Measurements from ENCODE around the gene SPSB2. TPM values are rescaled to one million over a fixed set of nuclear protein-coding genes. Genes with fewer than 3 reads are reported as not detected.
A peak's percentile ranks its signal among the peaks of the same experiment; 100 is the strongest.

The SPSB2 gene
- total RNA-seq, 1 donor from 2014 or later, result 10.0 TPM

GRCh38 chr12:6851921-6852650 lies 21.0 kb downstream of the SPSB2 start, which contains the start of gene USP5:
Gene USP5 (plus strand): TSS chr12:6852150. CDS start chr12:6852180, 30 bp downstream.
- peak; percentile 100 for DNase-seq (ENCODE audit: low read depth)

- peak; percentile 99 for DNase-seq (ENCODE audit: low read depth)
Measured at GRCh38 chr12:6851153-6851920, 21.8 kb downstream of the SPSB2 start, which contains the start of gene CDCA3. Gene CDCA3 (minus strand): TSS chr12:6851286. CDS start chr12:6850952, 334 bp downstream.

GRCh38 chr12:6850796-6851152 lies 22.3 kb downstream of the SPSB2 start:
- no peak for DNase-seq (ENCODE audit: low read depth)

GRCh38 chr12:6849976-6850560 lies 23.0 kb downstream of the SPSB2 start:
- no peak for DNase-seq (ENCODE audit: low read depth)

- DNase-seq (ENCODE audit: low read depth), result no peak
Measured at GRCh38 chr12:6849427-6849826, 23.7 kb downstream of the SPSB2 start.

GRCh38 chr12:6847676-6848075 lies 25.4 kb downstream of the SPSB2 start:
- no peak for DNase-seq (ENCODE audit: low read depth)

GRCh38 chr12:6846316-6846869 lies 26.7 kb downstream of the SPSB2 start:
- no peak for DNase-seq (ENCODE audit: low read depth)

- no peak for DNase-seq (ENCODE audit: low read depth)
Measured at GRCh38 chr12:6845395-6845794, 27.7 kb downstream of the SPSB2 start.

GRCh38 chr12:6843118-6843902 lies 29.8 kb downstream of the SPSB2 start:
- DNase-seq (ENCODE audit: low read depth), result no peak

GRCh38 chr12:6842075-6842474 lies 31.0 kb downstream of the SPSB2 start:
- DNase-seq (ENCODE audit: low read depth), result no peak

- peak; percentile 30 for DNase-seq (ENCODE audit: low read depth)
Measured at GRCh38 chr12:6840761-6841515, 32.2 kb downstream of the SPSB2 start, which contains the start of gene GNB3. Gene GNB3 (plus strand): TSS chr12:6840925. CDS start chr12:6841288, 363 bp downstream.

- DNase-seq (ENCODE audit: low read depth), result no peak
Measured at GRCh38 chr12:6840330-6840729, 32.8 kb downstream of the SPSB2 start.

- peak; percentile 74 for DNase-seq (ENCODE audit: low read depth)
Measured at GRCh38 chr12:6839482-6840201, 33.5 kb downstream of the SPSB2 start.

- DNase-seq (ENCODE audit: low read depth), result no peak
Measured at GRCh38 chr12:6838854-6839253, 34.2 kb downstream of the SPSB2 start.

- DNase-seq (ENCODE audit: low read depth), result no peak
Measured at GRCh38 chr12:6837370-6838060, 35.6 kb downstream of the SPSB2 start.

- DNase-seq (ENCODE audit: low read depth), result no peak
Measured at GRCh38 chr12:6836851-6837250, 36.3 kb downstream of the SPSB2 start.

GRCh38 chr12:6834873-6835272 lies 38.2 kb downstream of the SPSB2 start:
- DNase-seq (ENCODE audit: low read depth), result no peak

- no peak for DNase-seq (ENCODE audit: low read depth)
Measured at GRCh38 chr12:6834254-6834653, 38.8 kb downstream of the SPSB2 start.

Data from myocyte (in vitro differentiated cells).